HG03575 (cell line): Measurements from ENCODE around the gene C17orf67.
"Not testable (repeated sequence)": the region's sequence is repeated elsewhere in the genome, so short reads cannot be mapped to it uniquely, and the experiment has no call there.

Experiments used
- ATAC-seq: cut with Tn5 transposase; IDR thresholded peaks from one replicate; pipeline ENCODE4 v1.9.1; 2021; ENCODE audit not compliant: unreplicated experiment, insufficient number of reproducible peaks, low FRiP score; ENCODE audit errors: extremely low read depth

C17orf67 gene

GRCh38 chr17:56782338-56782737 is 51.4 kb downstream of the C17orf67 start:
- ATAC-seq = no peak

- no peak for ATAC-seq
These were observed 51.8 kb downstream of the C17orf67 start for GRCh38 chr17:56781906-56782305.

- no peak for ATAC-seq
These were observed 53.6 kb downstream of the C17orf67 start for GRCh38 chr17:56779898-56780777.

- ATAC-seq = no peak
These were observed 54.4 kb downstream of the C17orf67 start for GRCh38 chr17:56779322-56779721.

GRCh38 chr17:56778898-56779297 is 54.8 kb downstream of the C17orf67 start:
- no peak for ATAC-seq

GRCh38 chr17:56777859-56778258 is 55.9 kb downstream of the C17orf67 start:
- ATAC-seq = no peak

- no peak for ATAC-seq
These were observed 59.1 kb downstream of the C17orf67 start for GRCh38 chr17:56774650-56775049.

GRCh38 chr17:56773124-56773523 is 60.6 kb downstream of the C17orf67 start:
- no peak for ATAC-seq

- ATAC-seq = no peak
These were observed 61.3 kb downstream of the C17orf67 start for GRCh38 chr17:56772442-56772841.

- ATAC-seq = no peak
These were observed 61.7 kb downstream of the C17orf67 start for GRCh38 chr17:56771975-56772374.

- no peak for ATAC-seq
These were observed 62.2 kb downstream of the C17orf67 start for GRCh38 chr17:56771563-56771962.

- ATAC-seq = no peak
These were observed 63.3 kb downstream of the C17orf67 start for GRCh38 chr17:56770427-56770826.

GRCh38 chr17:56765449-56765848 is 68.3 kb downstream of the C17orf67 start:
- ATAC-seq = no peak

- ATAC-seq = no peak
These were observed 70.7 kb downstream of the C17orf67 start for GRCh38 chr17:56762988-56763387.

GRCh38 chr17:56762144-56762543 is 71.6 kb downstream of the C17orf67 start:
- no peak for ATAC-seq

GRCh38 chr17:56761387-56761786 is 72.3 kb downstream of the C17orf67 start:
- ATAC-seq = no peak

- ATAC-seq = not testable (repeated sequence)
These were observed 76.1 kb downstream of the C17orf67 start for GRCh38 chr17:56757611-56758010.

GRCh38 chr17:56756536-56756935 is 77.2 kb downstream of the C17orf67 start:
- no peak for ATAC-seq

GRCh38 chr17:56755310-56755709 is 78.4 kb downstream of the C17orf67 start:
- ATAC-seq = no peak

GRCh38 chr17:56754523-56755208 is 79.1 kb downstream of the C17orf67 start:
- ATAC-seq = no peak
